ENCODE data around the gene SH3PXD2A.

DNA sequence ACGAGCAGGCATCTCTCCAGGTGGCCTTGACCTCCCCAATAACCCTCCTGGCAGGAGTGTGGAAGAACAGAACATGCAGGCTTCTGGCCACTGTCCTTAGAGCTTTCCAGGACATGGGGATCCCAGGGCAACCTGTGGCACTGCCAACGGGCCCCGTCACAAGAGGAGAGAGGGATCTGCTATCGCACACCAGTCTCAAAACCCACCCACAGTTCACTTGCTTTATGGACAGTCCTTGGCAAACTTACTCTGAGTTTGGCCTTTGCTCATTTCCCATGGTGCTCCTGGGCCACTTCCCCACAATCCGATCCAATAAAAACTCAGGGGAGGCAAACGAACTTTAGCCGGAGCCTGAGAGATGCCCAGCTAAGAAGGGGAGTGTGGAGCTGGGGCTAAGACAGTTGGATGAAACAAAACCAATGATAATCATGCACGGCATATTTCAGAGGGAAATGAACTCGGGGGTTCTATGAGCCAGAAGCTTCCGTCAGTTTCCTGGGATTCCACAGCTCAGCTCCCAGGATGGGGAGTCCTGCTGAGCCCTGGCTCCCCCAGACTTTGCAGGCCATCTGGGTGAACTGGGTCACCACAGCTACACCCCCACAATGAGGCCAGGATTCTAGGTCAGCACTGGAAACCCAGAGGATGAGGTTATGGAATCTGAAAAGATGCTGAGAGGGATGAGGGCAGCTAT, 203.4 kb downstream of the SH3PXD2A start:
- TF ChIP-seq, protein P1, sequence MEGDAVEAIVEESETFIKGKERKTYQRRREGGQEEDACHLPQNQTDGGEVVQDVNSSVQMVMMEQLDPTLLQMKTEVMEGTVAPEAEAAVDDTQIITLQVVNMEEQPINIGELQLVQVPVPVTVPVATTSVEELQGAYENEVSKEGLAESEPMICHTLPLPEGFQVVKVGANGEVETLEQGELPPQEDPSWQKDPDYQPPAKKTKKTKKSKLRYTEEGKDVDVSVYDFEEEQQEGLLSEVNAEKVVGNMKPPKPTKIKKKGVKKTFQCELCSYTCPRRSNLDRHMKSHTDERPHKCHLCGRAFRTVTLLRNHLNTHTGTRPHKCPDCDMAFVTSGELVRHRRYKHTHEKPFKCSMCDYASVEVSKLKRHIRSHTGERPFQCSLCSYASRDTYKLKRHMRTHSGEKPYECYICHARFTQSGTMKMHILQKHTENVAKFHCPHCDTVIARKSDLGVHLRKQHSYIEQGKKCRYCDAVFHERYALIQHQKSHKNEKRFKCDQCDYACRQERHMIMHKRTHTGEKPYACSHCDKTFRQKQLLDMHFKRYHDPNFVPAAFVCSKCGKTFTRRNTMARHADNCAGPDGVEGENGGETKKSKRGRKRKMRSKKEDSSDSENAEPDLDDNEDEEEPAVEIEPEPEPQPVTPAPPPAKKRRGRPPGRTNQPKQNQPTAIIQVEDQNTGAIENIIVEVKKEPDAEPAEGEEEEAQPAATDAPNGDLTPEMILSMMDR (conservative IDR thresholded peaks at IDR 0.05; ENCODE audit: low read depth in 2 of 2): no peak
- no peak for TF ChIP-seq POLR2AphosphoS5 (IDR thresholded peaks at IDR 0.05; ENCODE audit: low read depth)
- no peak for TF ChIP-seq EZH2 (IDR thresholded peaks at IDR 0.05; ENCODE audit: low read depth, unreplicated experiment)
- no peak for TF ChIP-seq ZNF114 (CRISPR knock-in tag; IDR thresholded peaks at IDR 0.05)
- no peak for TF ChIP-seq CREB1 (CRISPR knock-in tag; IDR thresholded peaks at IDR 0.05; ENCODE audit: low read depth)
- TF ChIP-seq EZH2phosphoT487 (IDR thresholded peaks at IDR 0.05; ENCODE audit: unreplicated experiment): no peak
- no peak for TF ChIP-seq JUNB (IDR thresholded peaks at IDR 0.05; ENCODE audit: unreplicated experiment)
- TF ChIP-seq, protein P2, sequence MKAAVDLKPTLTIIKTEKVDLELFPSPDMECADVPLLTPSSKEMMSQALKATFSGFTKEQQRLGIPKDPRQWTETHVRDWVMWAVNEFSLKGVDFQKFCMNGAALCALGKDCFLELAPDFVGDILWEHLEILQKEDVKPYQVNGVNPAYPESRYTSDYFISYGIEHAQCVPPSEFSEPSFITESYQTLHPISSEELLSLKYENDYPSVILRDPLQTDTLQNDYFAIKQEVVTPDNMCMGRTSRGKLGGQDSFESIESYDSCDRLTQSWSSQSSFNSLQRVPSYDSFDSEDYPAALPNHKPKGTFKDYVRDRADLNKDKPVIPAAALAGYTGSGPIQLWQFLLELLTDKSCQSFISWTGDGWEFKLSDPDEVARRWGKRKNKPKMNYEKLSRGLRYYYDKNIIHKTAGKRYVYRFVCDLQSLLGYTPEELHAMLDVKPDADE (IDR thresholded peaks at IDR 0.05): no peak
- TF ChIP-seq ZNF331 (CRISPR knock-in tag; IDR thresholded peaks at IDR 0.05; ENCODE audit: low read depth): no peak
